Gastrocnemius medialis (tissue), 4 donors: ENCODE results near the gene POU3F3.

Experiments used
- CTCF ChIP-seq, 5 experiments: fragments of 450-650 bp in 3 of 5; fragments of 200-600 bp in 2 of 5; sonication (generic) in 2 of 5; IDR thresholded peaks in 4 of 5; conservative IDR thresholded peaks in 1 of 5; 1 replicate in 4 of 5; 2 replicates in 1 of 5; pipeline ENCODE4 v1.5.1; 2016 to 2019; ENCODE audit warnings: antibody characterized with exemption in 5 of 5, mild to moderate bottlenecking in 3 of 5, moderate library complexity in 3 of 5
- POLR2A ChIP-seq, 2 donors: fragments of 450-650 bp; IDR thresholded peaks; one replicate each; pipeline ENCODE4 v1.6.1; 2017; ENCODE audit warnings: antibody characterized with exemption in 2 of 2, mild to moderate bottlenecking in 2 of 2, moderate library complexity in 2 of 2

DNA sequence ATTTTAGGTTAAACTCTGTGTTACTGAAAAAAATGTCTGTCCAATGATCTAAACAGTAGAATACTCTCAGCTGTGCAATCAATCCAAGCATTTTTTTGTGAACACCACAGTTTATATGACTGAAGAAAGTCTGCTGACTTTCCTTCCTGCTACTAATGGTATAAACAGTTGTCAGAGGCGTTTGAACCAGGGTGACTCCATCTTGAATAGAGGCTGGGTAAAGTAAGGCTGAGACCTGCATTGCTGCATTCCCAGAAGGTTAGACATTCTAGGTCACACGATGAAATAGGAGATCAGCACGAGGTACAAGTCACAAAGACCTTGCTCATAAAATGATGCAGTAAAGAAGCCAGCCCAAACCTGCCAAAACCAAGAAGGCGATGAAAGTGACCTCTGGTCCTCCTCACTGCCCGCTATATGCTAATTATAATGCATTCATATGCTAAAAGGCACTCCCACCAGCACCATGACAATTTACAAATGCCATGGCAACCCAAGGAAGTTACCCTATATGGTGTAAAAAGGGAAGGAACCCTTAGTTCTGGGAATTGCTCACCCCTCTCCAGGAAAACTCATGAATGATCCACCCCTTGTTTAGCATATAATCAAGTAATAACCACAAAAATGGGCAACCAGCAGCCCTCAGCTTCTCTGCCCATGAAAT is 31.3 kb downstream of the POU3F3 start:
- no peak for TF ChIP-seq CTCF (IDR thresholded peaks at IDR 0.05 in 4 of 5, conservative IDR thresholded peaks at IDR 0.05 in 1 of 5)
- no peak for TF ChIP-seq POLR2A (IDR thresholded peaks at IDR 0.05)
